AG04450 (cell line): Measurements from ENCODE around the gene NPHP4. TPM values are rescaled to one million over a fixed set of nuclear protein-coding genes. Genes with fewer than 3 reads are reported as not detected.

Experiments
- CTCF ChIA-PET: fragments of 300-600, 350-600 bp; formaldehyde crosslinking; extraction: SDS; loops from one replicate; lab custom pipeline; 2022; ENCODE audit warnings: antibody characterized with exemption, inconsistent platforms; lab: Charles Lee
- POLR2A ChIA-PET: fragments of 350-600 bp; formaldehyde crosslinking; extraction: SDS; loops from one replicate; lab custom pipeline; 2021; ENCODE audit warnings: antibody characterized with exemption, inconsistent platforms; lab: Yijun Ruan, JAX
- DNase-seq: peaks from one replicate; pipeline ENCODE4 v3.0.0-alpha.2; 2011; ENCODE audit warnings: low read depth, low spot score
- H3K27ac ChIP-seq: one replicate; pipeline ENCODE4 v1.5.1; 2012; ENCODE audit warnings: low read depth, low read length, control low read depth
- H3K27me3 ChIP-seq: one replicate; pipeline ENCODE4 v1.6.0; 2012; ENCODE audit warnings: low read length; ENCODE audit not compliant: control insufficient read depth, insufficient read depth
- H3K4me3 ChIP-seq: 2 replicates; pipeline ENCODE4 v1.5.1; 2011; ENCODE audit warnings: mild to moderate bottlenecking, low read depth, low read length, control low read depth
- H3K9me3 ChIP-seq: 2 replicates; pipeline ENCODE4 v1.5.1; 2012; ENCODE audit warnings: low read length; ENCODE audit not compliant: control insufficient read depth, insufficient read depth
- polyA plus RNA-seq: library from polyadenylated mRNA; depleted of rRNA; stranded (reverse); fragments of >200 nt; gene quantifications from 2 replicates; pipeline ENCODE4 v1.2.3, GENCODE V29; 2011
- TF ChIP-seq, protein P1 (sequence below): IDR thresholded peaks from 2 replicates; pipeline ENCODE4 v1.5.1; 2011; ENCODE audit warnings: low read depth, low read length, control low read depth, inconsistent platforms

NPHP4 gene
- polyA plus RNA-seq, 1 experiment = 1.6 TPM

DNA sequence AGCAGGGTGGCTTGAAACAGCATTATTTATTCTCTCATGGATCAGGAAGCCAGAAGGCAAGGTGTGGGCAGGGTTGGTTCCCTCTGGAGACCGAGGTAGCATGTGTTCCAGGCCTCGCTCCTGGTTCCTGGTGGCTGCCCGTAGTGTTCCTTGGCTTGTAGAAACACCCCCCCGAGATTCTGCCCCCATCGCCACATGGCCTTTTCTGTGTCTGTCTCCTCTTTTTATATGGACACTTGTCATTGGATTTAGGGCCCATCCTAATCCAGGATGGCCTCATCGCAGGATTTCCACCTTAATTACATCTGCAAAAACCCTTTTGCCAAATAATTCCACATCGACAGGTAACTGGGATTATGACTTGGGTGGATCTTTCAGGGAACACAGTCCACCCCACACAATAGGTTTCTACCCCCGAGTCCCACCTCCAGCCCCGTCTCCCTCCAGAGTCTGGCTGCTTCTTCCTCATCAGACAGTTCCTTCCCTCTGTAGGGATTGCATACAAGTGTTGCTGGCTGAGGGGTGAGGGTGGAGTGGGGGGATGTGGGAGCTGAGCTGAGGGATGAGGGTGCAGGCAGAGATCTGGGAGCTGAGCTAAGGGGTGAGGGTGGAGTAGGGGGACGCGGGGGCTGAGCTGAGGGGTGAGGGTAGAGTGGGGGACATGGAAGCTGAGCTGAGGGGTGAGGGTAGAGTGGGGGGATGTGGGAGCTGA is 12.3 kb upstream of the NPHP4 start:
- H3K27ac ChIP-seq = no peak overlapping the region
- ChIA-PET CTCF (no interaction called here), POLR2A (interaction anchor here (0.7 kb wide), 1 partner anchor 85 kb away, joined by 3 read pairs; no protein-coding TSS in a partner anchor)
- no peaks in the 10 kb centered on the region for H3K27me3 ChIP-seq
- no peak overlapping the region for H3K4me3 ChIP-seq
- DNase-seq = no peak
- TF ChIP-seq, protein P1, sequence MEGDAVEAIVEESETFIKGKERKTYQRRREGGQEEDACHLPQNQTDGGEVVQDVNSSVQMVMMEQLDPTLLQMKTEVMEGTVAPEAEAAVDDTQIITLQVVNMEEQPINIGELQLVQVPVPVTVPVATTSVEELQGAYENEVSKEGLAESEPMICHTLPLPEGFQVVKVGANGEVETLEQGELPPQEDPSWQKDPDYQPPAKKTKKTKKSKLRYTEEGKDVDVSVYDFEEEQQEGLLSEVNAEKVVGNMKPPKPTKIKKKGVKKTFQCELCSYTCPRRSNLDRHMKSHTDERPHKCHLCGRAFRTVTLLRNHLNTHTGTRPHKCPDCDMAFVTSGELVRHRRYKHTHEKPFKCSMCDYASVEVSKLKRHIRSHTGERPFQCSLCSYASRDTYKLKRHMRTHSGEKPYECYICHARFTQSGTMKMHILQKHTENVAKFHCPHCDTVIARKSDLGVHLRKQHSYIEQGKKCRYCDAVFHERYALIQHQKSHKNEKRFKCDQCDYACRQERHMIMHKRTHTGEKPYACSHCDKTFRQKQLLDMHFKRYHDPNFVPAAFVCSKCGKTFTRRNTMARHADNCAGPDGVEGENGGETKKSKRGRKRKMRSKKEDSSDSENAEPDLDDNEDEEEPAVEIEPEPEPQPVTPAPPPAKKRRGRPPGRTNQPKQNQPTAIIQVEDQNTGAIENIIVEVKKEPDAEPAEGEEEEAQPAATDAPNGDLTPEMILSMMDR = no peak
- no peaks in the 10 kb centered on the region; the same call in 1 of the 2 replicates for H3K9me3 ChIP-seq

DNA sequence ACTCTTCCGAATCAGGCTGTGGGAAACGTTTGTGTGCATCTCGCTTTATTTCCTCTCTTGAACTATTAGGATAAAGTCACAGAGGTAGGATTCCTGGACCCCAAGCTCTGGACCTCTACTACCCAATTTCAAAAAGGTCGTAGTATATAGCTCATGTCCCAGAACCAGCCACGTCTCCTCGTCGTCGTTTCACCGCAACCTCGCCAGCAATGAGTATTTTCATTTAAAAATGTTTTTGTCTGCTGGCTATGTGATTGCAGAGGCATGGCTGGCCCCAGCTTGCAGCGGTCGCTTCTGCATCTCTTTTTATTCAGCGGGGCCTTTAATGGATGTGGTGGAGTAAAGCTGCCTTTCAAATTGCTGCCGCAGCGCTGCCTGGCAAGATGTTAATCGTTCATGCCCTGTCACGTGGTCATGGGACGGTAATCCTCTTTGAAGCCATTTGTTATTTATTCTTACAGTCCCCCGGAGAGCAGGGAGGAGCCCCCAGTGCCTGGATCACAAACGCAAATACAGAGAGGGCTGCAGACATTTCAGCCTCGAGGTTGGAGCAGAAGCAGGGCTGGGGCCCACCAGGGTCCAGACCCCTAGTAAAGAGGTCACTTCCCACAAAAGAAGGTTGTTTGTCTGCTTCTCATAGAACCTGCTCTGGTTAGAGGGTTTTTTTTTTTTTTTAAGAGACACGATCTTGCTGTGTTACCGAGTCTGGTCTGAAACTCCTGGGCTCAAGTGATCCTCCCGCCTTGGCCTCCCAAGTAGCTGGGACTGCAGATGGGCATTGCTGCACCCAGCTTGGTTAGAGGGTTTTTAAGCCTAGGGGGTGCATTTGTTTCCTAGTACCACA is 11.6 kb upstream of the NPHP4 start:
- ChIA-PET CTCF (no interaction called here), POLR2A (no interaction called here)
- no peak for DNase-seq
- TF ChIP-seq, protein P1 = no peak
- no peak overlapping the region for H3K27ac ChIP-seq
- no peaks in the 10 kb centered on the region; the same call in 1 of the 2 replicates for H3K9me3 ChIP-seq
- no peak overlapping the region for H3K4me3 ChIP-seq
- H3K27me3 ChIP-seq = no peaks in the 10 kb centered on the region

DNA sequence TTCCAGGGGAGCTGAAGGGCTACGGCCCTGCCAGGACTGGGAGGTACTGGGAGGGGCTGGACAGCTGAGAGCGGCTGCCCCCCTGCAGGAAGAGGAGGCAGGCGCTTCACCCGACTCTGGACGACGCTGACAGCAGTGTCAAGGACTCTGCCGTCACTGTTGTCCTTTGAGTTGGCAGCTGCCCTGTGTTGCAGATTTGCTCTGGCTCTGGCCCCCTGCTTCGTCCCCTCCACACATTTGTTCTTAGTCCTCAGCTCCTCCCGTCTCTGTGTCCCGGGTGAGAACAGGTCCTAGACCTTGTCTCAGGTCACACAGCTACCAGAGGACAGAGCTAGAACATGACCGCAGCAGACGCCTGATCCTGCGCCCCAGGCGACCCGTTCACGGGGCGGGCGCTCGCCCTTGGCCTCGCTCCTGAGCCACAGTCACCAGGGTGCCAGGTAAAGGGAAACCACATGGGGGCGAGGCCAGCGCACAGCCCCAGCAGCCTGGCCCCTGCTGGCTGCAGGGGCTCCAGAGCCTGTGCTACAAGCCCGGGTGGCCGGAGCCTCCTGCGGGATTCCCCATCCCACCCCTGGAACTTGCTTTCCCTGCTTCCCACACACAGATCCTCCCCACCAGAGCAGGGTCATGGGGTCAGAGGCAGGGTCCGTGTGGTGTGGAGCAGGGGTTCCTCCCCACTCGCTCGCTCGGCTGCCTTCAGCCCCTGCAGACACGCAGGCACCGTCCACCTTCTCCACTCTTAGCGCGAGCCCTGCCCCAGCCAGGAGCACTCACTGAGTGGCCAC is 10.7 kb upstream of the NPHP4 start:
- CTCF ChIA-PET = no interaction called here

DNA sequence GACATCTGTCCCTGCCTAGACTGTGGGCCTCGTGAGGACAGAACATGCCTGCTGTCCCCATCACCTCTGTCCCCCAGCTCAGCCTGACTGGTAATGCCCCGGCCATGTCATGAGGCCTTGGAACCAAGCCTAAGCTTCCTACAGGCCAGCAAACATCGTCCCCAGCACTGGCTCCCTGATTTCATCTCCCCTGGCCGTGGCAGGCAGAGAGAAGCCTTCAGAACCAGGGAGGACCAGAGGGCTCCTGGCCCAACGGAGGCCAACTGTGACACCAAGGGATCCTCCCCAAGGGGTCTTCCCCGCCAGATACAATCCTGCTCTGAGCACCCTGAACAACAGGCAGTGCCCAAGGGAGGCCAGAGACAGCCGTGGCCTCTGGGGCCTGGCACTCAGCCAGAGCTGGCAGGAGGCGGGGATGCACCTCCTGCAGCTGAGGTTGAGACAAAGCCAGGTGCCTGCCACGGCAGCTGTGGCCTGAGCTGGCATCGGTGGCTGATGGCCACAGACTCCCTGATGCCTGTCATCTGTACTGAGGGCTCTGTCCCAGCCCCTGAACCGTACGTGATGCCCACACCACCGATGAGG is 9.9 kb upstream of the NPHP4 start:
- ChIA-PET POLR2A (no interaction called here), CTCF (no interaction called here)

More for the DNA sequence above, 10.7 kb upstream of the NPHP4 start:
- Histone ChIP-seq H3K27ac (no peak overlapping the region), H3K27me3 (no peaks in the 10 kb centered on the region), H3K9me3 (no peaks in the 10 kb centered on the region; the same call in 1 of the 2 replicates), H3K4me3 (no peak overlapping the region)
- no peak for DNase-seq
- POLR2A ChIA-PET = no interaction called here
- TF ChIP-seq, protein P1 = no peak

More for the DNA sequence above, 9.9 kb upstream of the NPHP4 start:
- H3K27ac ChIP-seq = no peak overlapping the region
- no peak overlapping the region for H3K4me3 ChIP-seq
- no peaks in the 10 kb centered on the region for H3K27me3 ChIP-seq
- H3K9me3 ChIP-seq = no peaks in the 10 kb centered on the region; the same call in 1 of the 2 replicates
- TF ChIP-seq, protein P1 = no peak
- no peak for DNase-seq
